GM23248 (cell line): Measurements from ENCODE around the gene PCDHGA1. TPM values are rescaled to one million over a fixed set of nuclear protein-coding genes. Genes with fewer than 3 reads are reported as not detected.
"Not testable (repeated sequence)": the region's sequence is repeated elsewhere in the genome, so short reads cannot be mapped to it uniquely, and the experiment has no call there.

Experiments used
- DNase-seq: peaks from one replicate; pipeline ENCODE4 v3.0.0-alpha.2; 2015
- H2AFZ ChIP-seq: fragments of 200-600 bp; sonication (generic); 2 replicates; pipeline ENCODE4 v1.6.1; 2016; ENCODE audit warnings: antibody characterized with exemption
- H3F3A ChIP-seq: fragments of 200-600 bp; sonication (generic); 2 replicates; pipeline ENCODE4 v1.6.1; 2016; ENCODE audit warnings: mild to moderate bottlenecking, antibody characterized with exemption, mixed run types; ENCODE audit not compliant: insufficient read depth
- H3K27ac ChIP-seq: fragments of 200-600 bp; sonication (generic); 2 replicates; pipeline ENCODE4 v1.5.1; 2016; ENCODE audit warnings: mild to moderate bottlenecking
- H3K27me3 ChIP-seq: fragments of 200-600 bp; sonication (generic); replicated peaks from 2 replicates; pipeline ENCODE4 v1.6.1; 2016; ENCODE audit warnings: mild to moderate bottlenecking; ENCODE audit not compliant: insufficient read depth
- H3K36me3 ChIP-seq: fragments of 200-600 bp; sonication (generic); 2 replicates; pipeline ENCODE4 v1.6.1; 2016; ENCODE audit warnings: low read depth, mild to moderate bottlenecking
- H3K4me1 ChIP-seq: fragments of 200-600 bp; sonication (generic); 2 replicates; pipeline ENCODE4 v1.6.1; 2016; ENCODE audit warnings: mild to moderate bottlenecking; ENCODE audit not compliant: insufficient read depth
- H3K4me2 ChIP-seq: fragments of 200-600 bp; sonication (generic); one replicate; pipeline ENCODE4 v1.6.1; 2016; ENCODE audit warnings: mild to moderate bottlenecking; ENCODE audit not compliant: unreplicated experiment
- H3K4me3 ChIP-seq: fragments of 200-600 bp; sonication (generic); 2 replicates; pipeline ENCODE4 v1.5.1; 2016; ENCODE audit warnings: mild to moderate bottlenecking
- H3K79me2 ChIP-seq: fragments of 200-600 bp; sonication (generic); 2 replicates; pipeline ENCODE4 v1.6.1; 2016; ENCODE audit warnings: mild to moderate bottlenecking; ENCODE audit not compliant: insufficient read depth
- H3K9ac ChIP-seq: fragments of 200-600 bp; sonication (generic); 2 replicates; pipeline ENCODE4 v1.6.1; 2016; ENCODE audit warnings: mild to moderate bottlenecking
- H3K9me2 ChIP-seq: fragments of 200-600 bp; sonication (generic); 2 replicates; pipeline ENCODE4 v1.6.1; 2016; ENCODE audit warnings: mixed run types, mild to moderate bottlenecking, moderate library complexity; ENCODE audit not compliant: insufficient read depth
- H3K9me3 ChIP-seq: fragments of 200-600 bp; sonication (generic); one replicate; pipeline ENCODE4 v1.6.1; 2017; ENCODE audit warnings: low read depth
- H4K20me1 ChIP-seq: fragments of 200-600 bp; sonication (generic); 2 replicates; pipeline ENCODE4 v1.6.0; 2016; ENCODE audit not compliant: insufficient read depth
- EZH2 ChIP-seq: fragments of 200-600 bp; sonication (generic); IDR thresholded peaks from 2 replicates; pipeline ENCODE4 v1.6.1; 2018; ENCODE audit warnings: antibody characterized with exemption, mild to moderate bottlenecking; ENCODE audit not compliant: insufficient read depth, poor library complexity, severe bottlenecking
- EZH2phosphoT487 ChIP-seq: fragments of 200-600 bp; sonication (generic); IDR thresholded peaks from 2 replicates; pipeline ENCODE4 v1.6.1; 2018; ENCODE audit warnings: antibody characterized with exemption, moderate library complexity, mild to moderate bottlenecking, low read depth; ENCODE audit not compliant: insufficient read depth
- WGBS, 2 experiments: methylation state at CpG; one replicate each; pipeline ENCODE4 v1.1.6; 2015 to 2017; ENCODE audit warnings: low lambda C conversion rate in 2 of 2, low coverage in 1 of 2; ENCODE audit errors: missing lambda C conversion rate in 2 of 2; 5-methylcytosine and 5-hydroxymethylcytosine counted together
- in situ Hi-C: fragments of 300-500 bp; cut with MboI; formaldehyde crosslinking; loops from 2 replicates; pipeline ENCODE4 v1.15.0; 2020
- polyA plus RNA-seq: library from polyadenylated mRNA; unstranded; fragments of >200 nt; fragmentation: Nextera tagmentation; extraction: Ambion mirVana; gene quantifications from 2 replicates; pipeline ENCODE4 v1.2.1, GENCODE V29; 2016
- total RNA-seq: library from RNA; depleted of rRNA; stranded (reverse); fragments of >200 nt; shearing (Covaris generic); gene quantifications from 2 replicates; pipeline ENCODE4 v1.2.3, GENCODE V29; 2014

PCDHGA1 gene
- total and polyA plus RNA-seq, 2 experiments from 2014 or later = 0.63 to 1.8 TPM

DNA sequence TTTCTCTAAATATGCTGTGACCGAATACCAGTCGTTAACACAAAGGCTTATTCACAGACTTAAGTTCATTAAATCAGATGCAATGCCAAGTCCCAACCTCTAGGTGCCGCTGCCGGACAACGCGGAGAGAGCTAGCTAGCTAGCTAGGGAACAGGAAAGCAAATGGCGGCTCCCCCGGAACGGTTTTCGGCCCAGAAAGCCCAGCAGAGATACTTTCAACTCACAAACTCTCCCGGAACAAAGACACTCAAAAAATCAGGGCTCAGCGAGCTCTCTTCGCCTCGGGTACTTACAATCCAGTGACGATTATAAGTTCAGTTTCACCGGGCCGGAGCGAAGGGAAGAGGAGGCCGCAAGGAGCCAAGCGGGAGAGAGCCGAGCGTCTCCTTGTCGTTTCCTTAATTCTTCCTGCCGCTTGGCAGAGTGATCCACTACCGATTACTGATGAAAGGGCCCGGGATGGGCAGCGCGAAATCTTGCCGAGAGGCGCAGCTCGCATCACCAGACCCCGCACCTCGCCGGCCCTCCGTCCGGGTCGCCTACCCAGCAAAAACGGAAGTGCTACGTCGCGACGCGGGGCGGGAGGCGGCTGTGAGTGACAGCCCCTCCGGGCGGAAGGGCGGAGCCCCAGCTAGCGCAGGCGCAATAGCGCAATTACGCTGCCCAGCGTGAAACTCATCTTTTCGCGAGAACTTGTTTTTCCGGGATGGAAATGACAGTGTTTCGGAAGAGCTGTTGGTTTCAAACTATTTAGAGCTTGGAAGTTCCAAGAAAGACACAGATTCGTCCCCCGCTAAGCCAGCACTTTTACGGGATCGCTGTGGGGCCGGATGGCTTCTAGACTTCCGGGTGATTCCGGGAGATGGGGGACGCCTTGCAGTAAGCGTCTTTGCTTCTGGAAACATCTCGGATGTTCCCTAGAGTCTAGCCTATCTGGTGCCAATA, 9.8 kb upstream of the PCDHGA1 start, which contains the start of gene TAF7:
TSS of gene TAF7 (minus strand) at position 560 of the 945 bp plus-strand sequence. CDS start 740 bp downstream, outside the sequence.
- DNase-seq = peak; percentile 97
- Histone ChIP-seq H3K4me1 (no peaks in the 10 kb centered on the region), H3K4me3 (peak within 1 kb of the TSS; percentile 78), H3K4me2 (peak within 1 kb of the TSS; percentile 95), H3K79me2 (peaks cover 46% of the 10 kb centered on the region), H3K9me3 (peaks cover 7% of the 10 kb centered on the region), H3K36me3 (peaks cover 42% of the 10 kb centered on the region), H2AFZ (peak within 1 kb of the TSS; percentile 98), H3K27ac (peak within 1 kb of the TSS; percentile 92), H3K27me3 (no peaks in the 10 kb centered on the region), H4K20me1 (peaks cover 8% of the 10 kb centered on the region; the same call in 1 of the 2 replicates), H3F3A (peaks cover 28% of the 10 kb centered on the region), H3K9me2 (no peaks in the 10 kb centered on the region), H3K9ac (peak within 1 kb of the TSS; percentile 91)
- TF ChIP-seq EZH2 (no peak), EZH2phosphoT487 (no peak)
- in situ Hi-C loops = no loop called here
- 1 to 2% methylated on average over 67 of the region's 67 CpGs for WGBS, 2 experiments

DNA sequence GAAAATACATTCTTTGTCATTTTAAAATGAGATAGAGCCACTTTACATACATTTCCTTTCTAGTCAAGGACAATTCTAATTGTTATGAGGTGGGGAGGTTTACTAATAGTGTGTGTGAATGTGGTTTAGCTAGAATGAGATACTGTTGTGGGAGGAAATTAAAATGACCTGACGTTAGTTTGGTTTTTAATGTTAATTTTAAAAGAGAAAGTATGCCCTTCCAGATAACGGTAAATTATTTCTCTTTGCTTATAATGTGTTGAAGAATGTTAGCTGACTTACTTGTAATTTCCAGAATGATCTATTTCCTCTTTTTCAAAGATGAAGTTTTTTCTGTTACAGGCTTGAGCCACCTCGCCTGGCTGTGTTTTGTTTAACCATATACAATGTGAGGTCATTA, 8.1 kb upstream of the PCDHGA1 start:
- Histone ChIP-seq H3K36me3 (peaks cover 24% of the 10 kb centered on the region), H3K4me1 (no peaks in the 10 kb centered on the region), H3K79me2 (peaks cover 28% of the 10 kb centered on the region), H2AFZ (no peak overlapping the region), H3K27me3 (no peaks in the 10 kb centered on the region), H3K9ac (no peak overlapping the region), H3K4me3 (no peak overlapping the region), H3K27ac (no peak overlapping the region), H3F3A (peaks cover 28% of the 10 kb centered on the region), H3K4me2 (no peak overlapping the region), H4K20me1 (peaks cover 8% of the 10 kb centered on the region; the same call in 1 of the 2 replicates), H3K9me3 (peaks cover 7% of the 10 kb centered on the region), H3K9me2 (no peaks in the 10 kb centered on the region)
- TF ChIP-seq EZH2 = no peak
- TF ChIP-seq EZH2phosphoT487 = no peak
- WGBS, 2 experiments = 78 to 80% methylated on average over 3 of the region's 3 CpGs
- DNase-seq = no peak
- in situ Hi-C loops = no loop called here

DNA sequence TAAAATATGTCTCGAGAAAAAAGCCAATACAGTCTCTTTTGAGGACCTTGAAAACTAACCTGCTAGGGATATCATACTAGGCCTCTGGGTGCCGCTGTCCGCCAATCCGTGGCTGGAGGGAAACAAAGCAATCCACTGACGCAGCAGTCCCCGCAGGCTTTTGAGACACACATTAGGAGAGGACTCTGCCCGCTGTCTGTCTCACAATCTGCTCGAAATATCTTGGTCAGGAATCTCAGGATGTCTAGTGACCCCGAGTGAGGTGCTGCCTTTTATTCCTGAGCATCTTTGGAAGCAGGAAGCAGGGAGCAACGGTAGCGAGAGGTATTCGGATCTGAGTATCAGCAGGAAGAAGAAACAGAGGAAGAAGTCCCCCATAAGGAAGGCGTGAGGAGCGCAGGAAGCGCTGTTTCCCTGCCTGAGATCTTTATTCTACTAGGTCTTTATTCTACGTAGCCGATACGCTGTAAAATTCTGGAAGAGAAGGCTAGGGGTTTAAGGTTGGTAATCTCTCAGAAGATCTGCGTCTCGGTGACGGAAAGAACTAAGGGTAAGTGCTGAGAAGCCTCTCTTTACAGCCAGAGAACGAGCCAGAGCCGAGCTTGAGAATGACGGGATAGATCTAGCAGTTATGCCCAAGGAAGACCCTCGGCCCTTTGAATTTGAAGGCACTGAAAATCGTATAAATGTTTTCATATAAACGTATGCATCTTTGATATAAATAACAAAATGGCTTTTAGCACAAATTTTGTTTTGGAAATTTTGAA, 4.0 kb upstream of the PCDHGA1 start:
- no peaks in the 10 kb centered on the region for H3K36me3 ChIP-seq
- peak overlapping the region; percentile 93 for H2AFZ ChIP-seq
- no peaks in the 10 kb centered on the region for H3K9me3 ChIP-seq
- H3K27me3 ChIP-seq = no peaks in the 10 kb centered on the region
- peak; percentile 91 for DNase-seq
- H3K4me1 ChIP-seq = no peaks in the 10 kb centered on the region
- 0 out of 2 replicates have a peak, but pooled peaks cover under 1% of the 10 kb centered on the region for H3F3A ChIP-seq
- H3K9me2 ChIP-seq = no peaks in the 10 kb centered on the region
- in situ Hi-C loops = no loop called here
- peak overlapping the region; percentile 79 for H3K9ac ChIP-seq
- peak overlapping the region; percentile 84 for H3K4me2 ChIP-seq
- peak overlapping the region; percentile 82 for H3K4me3 ChIP-seq
- peak overlapping the region; percentile 62 for H3K27ac ChIP-seq
- no peak for TF ChIP-seq EZH2phosphoT487
- TF ChIP-seq EZH2 = no peak
- 22 to 25% methylated on average over 27 of the region's 27 CpGs for WGBS, 2 experiments
- no peaks in the 10 kb centered on the region for H3K79me2 ChIP-seq
- no peaks in the 10 kb centered on the region for H4K20me1 ChIP-seq

DNA sequence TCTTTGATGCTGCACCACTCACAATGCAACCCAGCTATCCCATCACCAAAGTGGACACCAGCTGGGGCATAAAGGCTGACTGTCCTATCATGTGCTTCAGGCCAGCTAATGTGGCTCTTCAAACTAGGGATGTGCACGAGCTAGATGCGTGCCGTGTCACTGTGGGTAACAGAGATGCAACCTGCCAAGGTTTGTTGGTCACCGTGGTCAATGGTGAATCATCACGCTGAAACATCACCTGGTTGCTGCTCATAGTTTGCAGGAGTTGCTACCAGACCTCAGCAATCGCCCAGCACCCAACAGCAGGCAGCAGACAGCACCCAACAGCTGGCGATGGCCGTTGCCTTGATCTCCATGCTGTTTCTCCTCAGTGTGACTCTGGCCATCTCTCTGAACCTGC, 2.1 kb upstream of the PCDHGA1 start:
- H3K36me3 ChIP-seq = no peaks in the 10 kb centered on the region
- WGBS, 2 experiments = 67 to 72% methylated on average over 8 of the region's 8 CpGs
- DNase-seq = no peak
- H3K9me3 ChIP-seq = no peaks in the 10 kb centered on the region
- H2AFZ ChIP-seq = no peak overlapping the region
- TF ChIP-seq EZH2 = no peak
- TF ChIP-seq EZH2phosphoT487 = no peak
- no peaks in the 10 kb centered on the region for H3K4me1 ChIP-seq
- no peaks in the 10 kb centered on the region for H3F3A ChIP-seq
- H3K4me3 ChIP-seq = no peak overlapping the region
- no peaks in the 10 kb centered on the region for H3K79me2 ChIP-seq
- H4K20me1 ChIP-seq = no peaks in the 10 kb centered on the region
- H3K4me2 ChIP-seq = no peak overlapping the region
- H3K9me2 ChIP-seq = no peaks in the 10 kb centered on the region
- in situ Hi-C loops = no loop called here
- H3K27ac ChIP-seq = no peak overlapping the region
- no peak overlapping the region for H3K9ac ChIP-seq
- no peaks in the 10 kb centered on the region for H3K27me3 ChIP-seq

DNA sequence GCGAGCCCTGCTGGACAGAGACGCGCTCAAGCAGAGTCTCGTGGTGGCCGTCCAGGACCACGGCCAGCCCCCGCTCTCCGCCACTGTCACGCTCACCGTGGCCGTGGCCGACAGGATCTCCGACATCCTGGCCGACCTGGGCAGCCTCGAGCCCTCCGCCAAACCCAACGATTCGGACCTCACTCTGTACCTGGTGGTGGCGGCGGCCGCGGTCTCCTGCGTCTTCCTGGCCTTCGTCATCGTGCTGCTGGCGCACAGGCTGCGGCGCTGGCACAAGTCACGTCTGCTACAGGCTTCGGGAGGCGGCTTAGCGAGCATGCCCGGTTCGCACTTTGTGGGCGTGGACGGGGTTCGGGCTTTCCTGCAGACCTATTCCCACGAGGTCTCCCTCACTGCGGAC, 2.3 kb downstream of the PCDHGA1 start:
- not testable (repeated sequence) for H3K9ac ChIP-seq, H3F3A ChIP-seq, H3K27ac ChIP-seq, H2AFZ ChIP-seq, DNase-seq, H4K20me1 ChIP-seq, H3K4me3 ChIP-seq, H3K4me2 ChIP-seq, H3K4me1 ChIP-seq, H3K27me3 ChIP-seq, H3K9me3 ChIP-seq, H3K79me2 ChIP-seq, H3K36me3 ChIP-seq, H3K9me2 ChIP-seq
- in situ Hi-C loops = loop anchor here (10.0 kb wide), 1 partner anchor 232 kb away; no protein-coding TSS in a partner anchor
- 49 to 51% methylated on average over 29 to 39 of the region's 39 CpGs for whole genome bisulfite sequencing, 2 experiments
